ENCODE data around the gene NAA35. TPM values are rescaled to one million over a fixed set of nuclear protein-coding genes. Genes with fewer than 3 reads are reported as not detected.
"Not testable (repeated sequence)": the region's sequence is repeated elsewhere in the genome, so short reads cannot be mapped to it uniquely, and the experiment has no call there.

Gene NAA35
- total RNA-seq, 3 donors from 2014 or later = 24.1 to 24.7 (median 24.1) TPM

DNA sequence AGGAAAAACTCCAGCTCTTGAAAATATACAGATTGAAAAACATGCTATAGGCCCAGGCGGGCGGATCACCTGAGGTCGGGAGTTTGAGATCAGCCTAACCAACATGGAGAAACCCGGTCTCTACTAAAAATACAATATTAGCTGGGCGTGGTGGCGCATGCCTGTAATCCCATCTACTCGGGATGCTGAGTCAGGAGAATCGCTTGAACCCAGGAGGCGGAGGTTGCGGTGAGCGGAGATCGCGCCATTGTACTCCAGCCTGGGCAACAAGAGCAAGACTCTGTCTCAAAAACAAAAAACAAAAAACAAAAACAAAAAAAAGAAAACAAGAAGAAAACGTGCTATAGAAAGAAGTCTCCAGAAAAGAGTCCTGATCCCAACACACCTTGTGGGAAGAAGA, 5.0 kb upstream of the NAA35 start:
- H3K4me3 Mint-ChIP-seq; H3K27me3 Mint-ChIP-seq (ENCODE audit: low read depth); H3K9me3 Mint-ChIP-seq; H3K36me3 Mint-ChIP-seq (ENCODE audit: insufficient read depth); ATAC-seq; DNase-seq: not testable (repeated sequence)
- peaks cover 10% of the 10 kb centered on the region for H3K4me1 Mint-ChIP-seq (ENCODE audit: low read depth)

DNA sequence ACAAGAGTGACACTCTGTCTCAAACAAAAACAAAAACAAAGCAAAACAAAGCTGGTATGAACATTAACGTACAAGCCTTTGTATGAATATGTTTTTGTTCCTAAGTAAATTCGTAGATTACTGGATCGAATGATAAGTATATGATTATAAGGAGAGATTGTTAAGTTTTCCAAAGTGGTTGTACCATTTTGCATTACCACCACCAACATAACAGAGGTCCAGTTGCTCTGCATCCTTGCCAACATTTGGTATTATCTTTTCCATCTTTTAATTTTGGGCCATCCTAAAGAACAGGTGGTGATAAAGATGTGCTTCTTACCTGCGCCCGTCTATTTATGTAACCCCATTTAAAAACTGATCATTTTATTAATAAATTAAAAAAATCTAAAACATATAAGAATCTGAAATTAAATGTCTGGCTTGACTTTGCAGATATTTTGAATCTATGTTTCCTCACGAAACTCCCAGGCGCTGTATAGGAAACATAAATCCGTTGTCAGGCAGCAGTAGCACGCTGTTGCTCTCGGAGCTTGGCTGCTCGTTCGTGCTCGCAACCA, 593 bp upstream of the NAA35 start:
- no peak for ATAC-seq
- DNase-seq = no peak
- H3K4me1 Mint-ChIP-seq (ENCODE audit: low read depth) = peaks cover 10% of the 10 kb centered on the region
- no peak overlapping the region for H3K4me3 Mint-ChIP-seq
- H3K27me3 Mint-ChIP-seq (ENCODE audit: low read depth) = no peaks in the 10 kb centered on the region
- H3K36me3 Mint-ChIP-seq (ENCODE audit: insufficient read depth) = peaks cover 9% of the 10 kb centered on the region
- H3K9me3 Mint-ChIP-seq = no peaks in the 10 kb centered on the region

DNA sequence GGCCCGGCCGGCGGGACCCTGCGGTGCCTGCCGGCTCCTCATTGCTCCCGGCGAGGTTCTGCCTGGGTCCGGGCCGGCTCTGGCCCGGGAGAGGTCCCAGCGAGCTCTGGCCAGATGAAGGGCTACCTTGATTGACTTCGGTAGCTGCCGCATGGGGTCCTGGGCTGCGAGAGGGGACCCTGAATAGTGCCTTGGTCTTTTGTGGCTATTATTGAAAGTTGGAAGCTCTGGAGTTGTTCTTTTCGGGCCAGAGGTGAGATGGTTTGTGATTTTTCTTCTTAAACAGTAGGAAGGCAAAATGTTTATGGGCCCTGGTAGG, 635 bp downstream of the NAA35 start:
- H3K9me3 Mint-ChIP-seq = no peaks in the 10 kb centered on the region
- no peak overlapping the region for H3K4me3 Mint-ChIP-seq
- ATAC-seq = no peak
- H3K36me3 Mint-ChIP-seq (ENCODE audit: insufficient read depth) = peaks cover 14% of the 10 kb centered on the region
- H3K27me3 Mint-ChIP-seq (ENCODE audit: low read depth) = no peaks in the 10 kb centered on the region
- no peak for DNase-seq
- H3K4me1 Mint-ChIP-seq (ENCODE audit: low read depth) = peaks cover 14% of the 10 kb centered on the region

- H3K27me3 Mint-ChIP-seq (ENCODE audit: low read depth) = no peaks in the 10 kb centered on the region
- H3K9me3 Mint-ChIP-seq = no peaks in the 10 kb centered on the region
- no peak for ATAC-seq
- no peak for DNase-seq
- peaks cover 20% of the 10 kb centered on the region for H3K36me3 Mint-ChIP-seq (ENCODE audit: insufficient read depth)
- peaks cover 20% of the 10 kb centered on the region for H3K4me1 Mint-ChIP-seq (ENCODE audit: low read depth)
- H3K4me3 Mint-ChIP-seq = no peak overlapping the region
These were observed 1.3 kb downstream of the NAA35 start for GRCh38 chr9:85941966-85942912.

GRCh38 chr9:85942913-85943709, 2.2 kb downstream of the NAA35 start:
- no peaks in the 10 kb centered on the region for H3K9me3 Mint-ChIP-seq
- DNase-seq = no peak
- peaks cover 26% of the 10 kb centered on the region for H3K36me3 Mint-ChIP-seq (ENCODE audit: insufficient read depth)
- peaks cover 25% of the 10 kb centered on the region for H3K4me1 Mint-ChIP-seq (ENCODE audit: low read depth)
- no peaks in the 10 kb centered on the region for H3K27me3 Mint-ChIP-seq (ENCODE audit: low read depth)
- no peak for ATAC-seq
- H3K4me3 Mint-ChIP-seq = no peak overlapping the region

- H3K4me1 Mint-ChIP-seq (ENCODE audit: low read depth) = peaks cover 29% of the 10 kb centered on the region
- H3K36me3 Mint-ChIP-seq (ENCODE audit: insufficient read depth) = peaks cover 30% of the 10 kb centered on the region
- H3K27me3 Mint-ChIP-seq (ENCODE audit: low read depth) = no peaks in the 10 kb centered on the region
- no peak for DNase-seq
- ATAC-seq = no peak
- H3K9me3 Mint-ChIP-seq = no peaks in the 10 kb centered on the region
- H3K4me3 Mint-ChIP-seq = no peak overlapping the region
These were observed 2.9 kb downstream of the NAA35 start for GRCh38 chr9:85943757-85944430.

- H3K4me1 Mint-ChIP-seq (ENCODE audit: low read depth) = peaks cover 31% of the 10 kb centered on the region
- H3K36me3 Mint-ChIP-seq (ENCODE audit: insufficient read depth) = peaks cover 34% of the 10 kb centered on the region
- no peaks in the 10 kb centered on the region for H3K27me3 Mint-ChIP-seq (ENCODE audit: low read depth)
- ATAC-seq = no peak
- no peak overlapping the region for H3K4me3 Mint-ChIP-seq
- H3K9me3 Mint-ChIP-seq = no peaks in the 10 kb centered on the region
- no peak for DNase-seq
These were observed 3.7 kb downstream of the NAA35 start for GRCh38 chr9:85944672-85945071.

DNA sequence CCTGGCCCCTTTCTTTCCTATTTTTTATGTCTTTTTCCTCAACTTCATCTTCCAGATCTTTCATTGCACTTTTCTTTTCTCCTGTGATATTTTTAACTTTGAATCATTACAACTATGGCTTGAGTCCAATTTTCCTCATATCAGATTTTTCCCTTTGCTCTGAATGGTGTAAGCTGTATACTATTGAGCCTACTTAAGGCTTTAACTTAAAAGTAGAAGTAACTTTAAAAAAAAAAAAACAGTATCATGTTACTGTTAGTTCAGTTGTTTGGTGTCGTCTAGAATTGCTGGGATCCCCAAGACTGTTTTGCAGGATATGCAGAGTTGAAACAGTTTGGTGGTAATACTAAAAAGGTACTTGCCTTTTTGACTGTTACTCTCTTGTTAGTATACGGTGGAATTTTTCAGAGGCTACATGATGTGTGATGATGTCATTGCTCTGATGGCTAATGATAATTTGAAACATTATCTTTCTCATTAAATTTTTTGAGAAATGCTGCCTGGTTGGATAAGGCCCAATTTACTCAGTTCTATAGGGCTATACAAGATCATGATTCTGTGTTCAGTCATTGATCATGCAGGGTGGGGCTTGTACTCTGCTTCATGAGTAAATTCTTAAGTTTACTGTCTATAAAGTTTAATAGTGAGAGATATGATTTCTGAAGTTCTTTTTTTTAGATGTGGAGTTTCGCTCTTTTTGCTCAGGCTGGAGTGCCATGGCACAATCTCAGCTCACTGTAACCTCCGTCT, 8.8 kb downstream of the NAA35 start:
- Mint-ChIP-seq H3K4me1 (ENCODE audit: low read depth) (peaks cover 32% of the 10 kb centered on the region), H3K4me3 (no peak overlapping the region), H3K27me3 (ENCODE audit: low read depth) (no peaks in the 10 kb centered on the region), H3K9me3 (no peaks in the 10 kb centered on the region), H3K36me3 (ENCODE audit: insufficient read depth) (peaks cover 54% of the 10 kb centered on the region)
- DNase-seq = no peak
- no peak for ATAC-seq

GRCh38 chr9:85959955-85960354, 19.0 kb downstream of the NAA35 start:
- no peaks in the 10 kb centered on the region for H3K9me3 Mint-ChIP-seq
- H3K36me3 Mint-ChIP-seq (ENCODE audit: insufficient read depth) = peaks cover 31% of the 10 kb centered on the region
- peaks cover 3% of the 10 kb centered on the region for H3K4me1 Mint-ChIP-seq (ENCODE audit: low read depth)
- no peaks in the 10 kb centered on the region for H3K27me3 Mint-ChIP-seq (ENCODE audit: low read depth)
- H3K4me3 Mint-ChIP-seq = no peak overlapping the region
- ATAC-seq = no peak
- no peak for DNase-seq

DNA sequence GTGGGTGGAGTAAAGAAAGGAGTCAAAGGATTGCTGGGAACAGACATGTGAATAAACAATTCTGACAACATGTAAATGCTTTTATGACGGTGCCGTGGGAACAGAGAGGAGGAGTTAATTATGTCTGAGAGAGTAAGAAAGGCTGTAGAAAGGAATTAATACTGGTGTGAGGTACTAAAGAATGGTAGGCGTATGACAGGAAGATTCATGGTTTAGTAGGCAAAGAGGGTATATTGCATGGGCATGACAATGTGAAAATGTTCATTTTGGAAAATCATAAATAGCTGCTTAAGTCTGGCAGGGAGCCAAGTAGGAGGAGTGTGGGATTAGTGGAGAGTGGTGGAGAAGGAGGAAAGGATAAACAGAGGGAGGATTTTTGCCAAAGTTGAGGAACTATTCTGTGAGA, 19.7 kb downstream of the NAA35 start:
- Mint-ChIP-seq H3K4me3 (no peak overlapping the region), H3K27me3 (ENCODE audit: low read depth) (no peaks in the 10 kb centered on the region), H3K36me3 (ENCODE audit: insufficient read depth) (peaks cover 31% of the 10 kb centered on the region), H3K4me1 (ENCODE audit: low read depth) (peaks cover 3% of the 10 kb centered on the region), H3K9me3 (no peaks in the 10 kb centered on the region)
- ATAC-seq = no peak
- no peak for DNase-seq

DNA sequence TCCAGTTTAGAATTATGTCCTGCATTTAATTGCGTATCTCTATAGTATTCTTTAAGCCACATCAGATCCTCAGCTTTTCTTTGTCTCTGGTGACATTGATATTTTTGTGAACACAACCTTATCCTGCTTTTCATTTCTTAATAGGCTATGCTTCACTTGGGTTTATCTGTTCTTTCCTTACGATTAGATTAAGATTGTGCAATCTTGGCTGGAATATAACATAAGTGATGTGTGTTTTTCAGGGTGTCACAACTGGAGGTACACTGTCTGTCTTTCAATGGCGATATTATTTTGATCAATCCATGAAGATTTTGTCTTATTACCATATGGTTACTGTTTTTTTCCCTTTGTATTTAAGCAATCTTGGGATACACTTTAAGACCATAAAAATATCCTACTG, 23.6 kb downstream of the NAA35 start:
- Mint-ChIP-seq H3K36me3 (ENCODE audit: insufficient read depth) (peaks cover 38% of the 10 kb centered on the region), H3K9me3 (no peaks in the 10 kb centered on the region), H3K27me3 (ENCODE audit: low read depth) (no peaks in the 10 kb centered on the region), H3K4me3 (no peak overlapping the region), H3K4me1 (ENCODE audit: low read depth) (no peaks in the 10 kb centered on the region)
- DNase-seq (no peak), ATAC-seq (no peak)

DNA sequence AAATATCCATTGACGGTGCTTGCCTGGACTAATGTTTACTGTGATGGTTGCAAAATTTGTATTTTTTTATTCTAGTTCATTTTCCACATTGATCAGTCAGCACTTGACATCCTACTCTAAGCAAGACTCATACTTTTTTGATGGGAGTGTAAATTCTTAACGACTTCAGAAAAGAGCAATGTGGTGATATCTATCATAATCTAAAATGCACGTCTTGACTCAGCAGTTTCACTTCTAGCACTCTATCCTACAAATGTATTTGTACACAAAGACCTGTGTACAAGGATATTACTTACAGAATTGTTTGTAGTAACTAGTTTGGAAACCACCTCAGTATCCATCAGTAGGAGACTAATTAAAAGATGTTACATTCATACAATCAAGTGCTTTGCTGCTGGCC, 24.0 kb downstream of the NAA35 start:
- DNase-seq (no peak), ATAC-seq (no peak)
- Mint-ChIP-seq H3K4me1 (ENCODE audit: low read depth) (no peaks in the 10 kb centered on the region), H3K36me3 (ENCODE audit: insufficient read depth) (peaks cover 42% of the 10 kb centered on the region), H3K9me3 (no peaks in the 10 kb centered on the region), H3K4me3 (no peak overlapping the region), H3K27me3 (ENCODE audit: low read depth) (no peaks in the 10 kb centered on the region)

DNA sequence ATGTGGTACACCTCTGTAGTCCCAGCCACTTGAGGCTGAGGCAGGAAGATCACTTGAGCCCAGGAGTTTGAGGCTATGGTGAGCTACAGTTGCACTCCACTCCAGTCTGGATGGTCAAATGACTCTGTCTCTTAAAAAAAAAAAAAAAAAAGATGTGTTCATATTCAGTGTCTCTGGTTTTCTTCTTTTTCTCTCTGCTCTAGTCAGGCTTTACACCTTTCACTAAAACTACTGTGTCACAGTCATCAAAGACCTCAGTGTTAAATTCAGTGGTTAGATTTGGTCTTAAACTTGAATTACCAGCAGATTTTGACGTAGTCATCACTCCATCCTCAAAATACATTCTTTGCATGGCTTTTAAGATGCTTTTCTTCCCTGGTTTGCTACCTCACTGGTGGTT, 28.8 kb downstream of the NAA35 start:
- Mint-ChIP-seq H3K36me3 (ENCODE audit: insufficient read depth) (peaks cover 42% of the 10 kb centered on the region), H3K4me3 (no peak overlapping the region), H3K9me3 (no peaks in the 10 kb centered on the region), H3K27me3 (ENCODE audit: low read depth) (no peaks in the 10 kb centered on the region), H3K4me1 (ENCODE audit: low read depth) (no peaks in the 10 kb centered on the region)
- DNase-seq (no peak), ATAC-seq (no peak)

DNA sequence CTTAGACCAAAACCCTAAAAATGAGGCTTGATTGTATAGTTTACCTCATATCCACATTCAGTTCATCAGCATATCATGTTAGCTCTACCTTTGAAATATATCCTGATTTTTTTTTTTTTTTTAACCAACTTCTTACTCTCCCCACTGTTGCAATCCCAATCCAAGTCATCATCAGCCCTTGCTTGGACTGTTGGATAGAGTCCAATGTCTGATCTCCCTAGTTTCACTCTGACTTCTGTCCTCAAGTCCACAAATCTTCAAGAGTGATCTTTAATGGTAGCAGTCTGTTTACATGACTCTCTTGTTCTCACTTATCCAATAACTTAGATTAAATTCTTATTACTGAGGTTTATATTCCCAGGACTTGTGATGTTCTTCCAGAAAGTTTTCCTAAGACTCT, 30.8 kb downstream of the NAA35 start:
- H3K9me3 Mint-ChIP-seq = no peaks in the 10 kb centered on the region
- ATAC-seq (no peak), DNase-seq (no peak)
- no peaks in the 10 kb centered on the region for H3K27me3 Mint-ChIP-seq (ENCODE audit: low read depth)
- peaks cover 53% of the 10 kb centered on the region for H3K36me3 Mint-ChIP-seq (ENCODE audit: insufficient read depth)
- no peaks in the 10 kb centered on the region for H3K4me1 Mint-ChIP-seq (ENCODE audit: low read depth)
- no peak overlapping the region for H3K4me3 Mint-ChIP-seq

Data from activated T-cell treated with anti-CD3 and anti-CD28 coated beads, Interleukin-2, amount 50 U/mL, for 4 hours (primary cell).